Gastroesophageal sphincter (tissue), 3 donors: ENCODE data around the gene IRF2.

ENCODE experiments used
- EP300 ChIP-seq: sonication (generic); formaldehyde crosslinking; IDR thresholded peaks from one replicate; pipeline ENCODE4 v1.6.1; 2017; ENCODE audit warnings: antibody characterized with exemption, mild to moderate bottlenecking
- POLR2A ChIP-seq, 2 donors: fragments of 450-650 bp; IDR thresholded peaks; one replicate each; pipeline ENCODE4 v1.6.1; 2017; ENCODE audit warnings: antibody characterized with exemption in 2 of 2, mild to moderate bottlenecking in 2 of 2, moderate library complexity in 1 of 2
- POLR2AphosphoS5 ChIP-seq: sonication (generic); formaldehyde crosslinking; IDR thresholded peaks from one replicate; pipeline ENCODE4 v1.6.1; 2017; ENCODE audit warnings: antibody characterized with exemption
- TF ChIP-seq, protein P1 (sequence below), 4 experiments: fragments of 200-600 bp in 2 of 4; fragments of 450-650 bp in 2 of 4; sonication (generic) in 1 of 4; IDR thresholded peaks; one replicate each; pipeline ENCODE4 v1.5.1; 2017 to 2019; ENCODE audit warnings: antibody characterized with exemption in 4 of 4, mild to moderate bottlenecking in 2 of 4, moderate library complexity in 2 of 4

DNA sequence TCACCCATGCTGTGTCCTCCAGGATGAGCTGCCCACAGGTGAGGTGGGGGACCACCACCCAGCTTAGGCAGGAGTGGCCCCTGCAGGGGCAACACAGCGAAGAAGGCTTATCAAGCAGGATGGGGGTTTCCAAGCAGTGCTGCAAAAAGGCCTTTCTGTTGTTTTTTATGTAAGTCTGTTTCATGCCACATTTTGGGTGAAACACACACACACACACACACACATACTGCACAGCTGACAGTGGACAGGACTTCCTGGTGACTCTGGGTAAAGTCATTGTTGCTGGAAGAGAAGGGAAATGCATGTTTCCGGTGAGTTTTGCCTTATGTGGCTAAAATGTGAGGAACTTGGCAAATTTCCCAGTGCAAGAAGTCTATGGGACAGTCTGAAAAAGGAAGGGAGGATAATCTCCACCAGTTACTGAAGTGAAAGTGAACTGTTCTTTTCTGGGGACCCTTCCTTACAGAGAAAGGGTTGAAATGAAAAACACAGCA, 119.2 kb downstream of the IRF2 start:
- TF ChIP-seq, protein P1, sequence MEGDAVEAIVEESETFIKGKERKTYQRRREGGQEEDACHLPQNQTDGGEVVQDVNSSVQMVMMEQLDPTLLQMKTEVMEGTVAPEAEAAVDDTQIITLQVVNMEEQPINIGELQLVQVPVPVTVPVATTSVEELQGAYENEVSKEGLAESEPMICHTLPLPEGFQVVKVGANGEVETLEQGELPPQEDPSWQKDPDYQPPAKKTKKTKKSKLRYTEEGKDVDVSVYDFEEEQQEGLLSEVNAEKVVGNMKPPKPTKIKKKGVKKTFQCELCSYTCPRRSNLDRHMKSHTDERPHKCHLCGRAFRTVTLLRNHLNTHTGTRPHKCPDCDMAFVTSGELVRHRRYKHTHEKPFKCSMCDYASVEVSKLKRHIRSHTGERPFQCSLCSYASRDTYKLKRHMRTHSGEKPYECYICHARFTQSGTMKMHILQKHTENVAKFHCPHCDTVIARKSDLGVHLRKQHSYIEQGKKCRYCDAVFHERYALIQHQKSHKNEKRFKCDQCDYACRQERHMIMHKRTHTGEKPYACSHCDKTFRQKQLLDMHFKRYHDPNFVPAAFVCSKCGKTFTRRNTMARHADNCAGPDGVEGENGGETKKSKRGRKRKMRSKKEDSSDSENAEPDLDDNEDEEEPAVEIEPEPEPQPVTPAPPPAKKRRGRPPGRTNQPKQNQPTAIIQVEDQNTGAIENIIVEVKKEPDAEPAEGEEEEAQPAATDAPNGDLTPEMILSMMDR (IDR thresholded peaks at IDR 0.05): no peak
- TF ChIP-seq POLR2A (IDR thresholded peaks at IDR 0.05) (no peak), EP300 (no peak), POLR2AphosphoS5 (peak; percentile 70)
